DMS114 treated with DMSO at 0.1 percent for 48 hours (cell line): ENCODE results near the gene DNMT3A.
A peak's percentile ranks its signal among the peaks of the same experiment; 100 is the strongest.

Experiments
- DNase-seq: peaks from one replicate; lab custom pipeline; 2025; ENCODE audit not compliant: unreplicated experiment; lab: John Stamatoyannopoulos, UW

The DNMT3A gene

DNA sequence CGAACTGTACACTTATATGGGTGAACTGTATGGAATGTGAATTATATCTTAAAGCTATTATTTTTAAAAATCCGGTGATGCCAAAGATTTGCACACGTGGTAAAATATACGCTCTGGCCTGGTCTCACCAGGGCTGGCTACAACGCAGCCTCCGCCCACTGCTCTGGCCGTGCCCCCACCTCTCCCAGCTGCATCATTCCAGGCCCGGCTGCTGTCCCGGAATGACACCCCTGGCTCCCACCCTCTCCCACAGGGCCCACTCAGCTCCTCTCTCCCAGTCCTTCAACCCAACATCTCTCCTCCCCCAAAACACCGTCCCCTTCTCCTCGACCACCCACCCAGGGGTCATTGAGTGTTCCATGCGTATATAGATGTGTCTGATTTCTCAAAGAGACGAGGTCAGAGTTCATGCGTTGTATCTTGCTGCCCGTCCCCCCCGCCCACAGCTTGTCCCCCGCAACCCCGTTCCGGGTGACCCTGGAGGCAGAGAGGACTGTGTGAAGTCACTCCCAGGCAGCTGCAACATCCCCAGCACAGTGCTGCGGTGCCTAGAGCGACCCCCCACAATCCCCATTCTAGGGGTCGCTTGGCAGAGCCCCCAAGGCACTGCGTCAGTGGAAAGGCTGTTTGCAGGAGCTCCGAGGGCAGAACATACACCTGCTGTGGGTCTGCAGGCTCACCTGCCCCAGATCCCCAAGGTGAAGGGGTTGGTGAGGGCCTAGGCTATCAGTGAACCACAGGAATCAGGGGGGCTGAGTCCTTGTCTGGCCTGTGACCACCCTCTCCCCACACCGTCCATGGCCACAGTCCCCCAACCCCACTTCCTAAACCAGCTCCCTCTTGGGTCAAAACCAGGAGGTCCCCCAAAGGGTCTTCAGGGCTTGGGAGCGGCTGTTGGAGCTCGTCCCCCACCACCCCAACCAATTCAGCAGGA is 13.3 kb downstream of the DNMT3A start:
- no peak for DNase-seq

DNA sequence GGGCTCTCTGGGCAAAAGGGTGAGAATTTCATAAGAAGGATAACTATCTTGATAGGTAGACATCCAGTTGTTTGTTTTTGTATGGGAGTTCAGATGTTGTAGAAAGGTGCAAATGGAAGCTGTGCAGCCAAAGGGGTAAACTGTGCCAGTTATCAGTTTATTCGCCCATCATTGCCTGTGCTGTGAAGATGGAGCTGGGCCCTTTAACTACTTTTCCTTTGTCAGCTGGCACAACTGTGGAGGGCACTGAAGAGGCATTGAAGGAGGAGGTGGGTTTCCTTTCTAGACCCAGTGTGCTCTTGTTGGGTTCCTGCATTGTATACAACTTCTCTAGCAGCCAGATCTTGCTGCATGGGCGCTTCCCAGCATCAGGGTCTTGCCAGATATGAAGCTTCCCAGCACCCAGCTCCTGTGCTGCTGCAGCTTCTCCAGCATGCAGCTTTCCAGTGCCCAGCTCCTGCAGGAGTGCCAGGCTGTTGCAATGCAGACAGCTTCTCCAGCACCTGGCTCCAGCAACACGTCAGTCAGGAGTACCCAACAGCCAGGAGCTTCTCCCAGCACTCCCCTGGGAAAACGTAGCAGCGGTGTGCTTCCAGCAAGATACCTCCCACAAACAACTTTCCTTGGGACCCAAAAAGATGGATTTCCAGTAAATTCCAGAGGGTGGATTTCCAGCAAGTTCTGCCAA is 15.3 kb downstream of the DNMT3A start:
- DNase-seq, result no peak

DNA sequence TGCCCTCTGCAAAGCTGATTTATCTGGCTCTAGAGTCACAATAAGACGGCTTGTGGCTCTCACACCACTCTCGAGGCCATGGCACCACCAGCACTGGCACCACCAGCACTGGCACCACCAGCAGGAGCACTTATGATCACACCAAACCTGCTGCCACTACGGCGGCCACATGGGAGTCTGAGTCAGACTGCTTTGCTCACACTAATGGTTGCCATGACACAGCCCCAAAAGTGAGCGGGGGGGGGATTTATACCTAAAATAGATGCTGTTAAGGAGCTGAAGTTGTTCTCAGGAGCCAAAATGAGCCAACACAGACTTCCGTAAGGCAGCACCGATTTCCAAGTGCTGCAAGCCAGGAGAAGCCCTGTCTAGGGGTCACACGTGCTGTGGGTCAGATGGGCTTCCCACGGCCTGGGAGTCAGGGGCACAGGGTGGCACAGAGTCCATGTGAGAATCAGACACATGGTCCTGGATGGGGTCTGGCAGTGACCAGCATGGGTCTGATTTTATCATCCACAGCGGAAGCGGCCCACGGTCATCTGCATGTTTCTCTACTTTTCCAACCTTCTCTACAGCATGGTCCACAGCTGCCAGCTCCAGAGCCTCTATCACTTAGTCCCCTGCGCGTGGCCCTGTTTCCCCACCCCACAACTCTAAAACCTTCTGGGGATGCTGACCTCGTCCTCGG is 16.7 kb downstream of the DNMT3A start:
- no peak for DNase-seq

DNA sequence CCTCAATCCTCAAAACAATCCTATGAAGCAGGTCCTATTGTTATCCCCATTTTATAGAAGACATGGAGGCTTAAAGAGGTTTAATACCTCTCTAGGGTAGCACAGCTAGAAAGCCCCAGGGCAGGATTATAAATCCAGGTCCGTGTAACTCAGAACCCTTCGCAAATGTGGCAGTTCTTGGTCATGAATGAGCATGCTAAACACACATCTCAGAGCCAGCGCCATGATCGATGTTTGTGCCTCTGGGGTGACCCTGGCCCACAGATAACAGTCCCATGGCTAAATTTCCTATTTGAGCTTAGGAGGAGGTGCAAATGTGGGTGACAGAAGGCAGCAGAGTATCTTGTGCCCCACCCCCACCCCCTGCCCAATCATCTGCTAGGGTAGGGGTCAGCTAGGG is 17.5 kb downstream of the DNMT3A start:
- no peak for DNase-seq

DNA sequence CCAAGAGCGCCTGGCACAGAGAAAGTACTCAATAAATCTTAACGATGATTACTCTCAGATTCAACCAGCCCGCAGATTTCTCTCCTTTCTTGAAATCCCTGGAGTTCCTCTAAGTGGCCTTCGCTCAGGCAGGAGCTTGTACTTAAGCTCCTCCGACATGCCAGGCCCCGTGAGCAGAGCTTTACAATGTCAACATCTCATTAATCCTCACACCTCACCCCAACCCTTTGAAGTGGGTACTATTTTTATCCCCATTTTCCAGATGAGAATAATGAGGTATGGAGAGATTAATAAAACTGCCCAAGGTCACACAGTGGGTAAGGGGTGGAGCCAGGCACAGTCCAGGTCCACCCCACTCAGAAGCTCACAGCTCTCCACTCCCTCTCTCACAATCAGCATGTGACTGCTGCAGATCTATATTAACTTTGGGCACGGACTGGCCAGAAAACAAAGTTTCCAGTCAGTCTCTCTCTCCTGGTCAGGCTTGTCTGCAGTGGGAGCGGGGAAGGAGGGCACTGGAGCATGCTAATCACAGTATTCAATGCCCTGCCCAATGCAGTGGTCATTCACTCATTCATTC is 18.0 kb downstream of the DNMT3A start:
- no peak for DNase-seq

DNA sequence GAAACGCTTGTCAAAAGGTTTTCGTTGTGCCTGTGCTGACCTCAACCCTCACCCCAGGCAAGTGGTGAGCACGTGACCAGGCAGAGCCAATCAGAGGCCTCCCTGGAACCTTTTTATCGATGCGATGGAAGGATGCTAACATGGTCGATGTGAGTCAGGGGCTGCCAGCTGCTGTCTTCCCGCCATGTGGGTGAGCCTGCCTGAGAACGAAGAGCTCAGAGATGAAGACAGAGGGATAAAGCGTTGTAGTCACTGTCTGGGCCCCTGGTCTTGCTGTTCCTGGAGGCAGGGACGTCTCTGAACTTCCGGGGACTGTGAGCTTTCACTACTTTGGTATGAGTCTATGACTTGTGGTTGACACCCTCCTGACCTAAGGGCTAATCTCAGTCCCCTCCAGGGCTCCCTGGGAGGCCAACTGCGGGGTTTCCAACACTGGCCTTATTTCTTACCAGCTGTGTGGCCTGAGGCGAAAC is 18.6 kb downstream of the DNMT3A start:
- DNase-seq, result no peak

DNA sequence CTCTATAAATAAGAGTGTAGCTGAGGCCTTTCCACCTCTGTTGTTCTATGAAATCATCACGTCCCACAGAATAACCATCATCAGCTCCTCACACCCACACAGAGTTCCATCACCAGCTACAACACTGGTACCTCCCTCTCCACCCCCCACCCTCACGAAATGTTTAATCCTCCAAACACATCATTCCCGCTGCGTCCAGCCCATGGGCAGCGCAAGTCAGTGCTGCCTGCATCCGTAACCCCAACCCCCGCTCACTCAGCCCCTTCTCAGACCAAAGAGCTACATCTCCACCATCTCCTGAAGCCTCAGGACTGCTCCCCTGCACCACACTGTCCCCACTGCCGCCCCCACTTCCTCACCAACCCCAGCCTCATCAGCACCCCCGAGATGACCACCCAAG is 19.4 kb downstream of the DNMT3A start:
- DNase-seq, result no peak

DNA sequence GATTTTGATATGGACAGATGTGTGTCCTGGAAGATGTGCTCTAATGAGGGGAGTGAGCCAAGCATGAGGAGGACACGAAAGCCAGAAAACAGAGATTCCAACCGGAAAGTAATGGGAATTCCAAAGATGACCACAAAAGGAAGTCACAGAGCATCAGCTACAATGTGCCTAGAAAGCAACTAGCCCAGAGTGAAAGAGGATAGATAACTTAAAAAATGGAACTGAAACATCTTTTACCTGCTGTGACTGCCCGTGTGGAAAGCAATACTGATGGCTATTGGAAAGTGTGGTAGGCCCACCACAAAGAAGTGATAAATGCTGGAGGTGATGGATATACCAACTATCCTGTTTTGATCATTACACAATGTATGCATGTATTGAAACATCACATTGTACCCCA is 21.6 kb downstream of the DNMT3A start:
- DNase-seq, result no peak

DNA sequence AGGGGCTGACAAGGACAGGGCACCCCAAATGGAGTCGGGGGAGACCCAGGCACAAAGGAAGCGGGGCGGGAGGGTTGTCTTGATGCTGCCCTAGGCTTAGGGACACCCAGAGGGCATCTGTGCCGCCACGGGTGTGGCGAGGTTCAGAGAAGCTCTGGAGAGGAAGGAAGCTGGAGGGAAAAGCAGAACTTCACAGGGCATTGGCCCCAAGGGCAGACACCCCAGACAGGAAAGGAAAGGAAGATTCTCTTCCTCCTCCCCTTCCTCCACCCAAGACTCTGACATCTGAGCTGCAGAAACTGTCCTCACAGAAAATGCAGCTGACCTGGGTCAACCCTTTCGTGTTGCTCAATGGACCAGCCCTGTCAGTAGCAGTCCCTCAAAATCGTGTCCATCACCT is 25.6 kb downstream of the DNMT3A start:
- no peak for DNase-seq

DNA sequence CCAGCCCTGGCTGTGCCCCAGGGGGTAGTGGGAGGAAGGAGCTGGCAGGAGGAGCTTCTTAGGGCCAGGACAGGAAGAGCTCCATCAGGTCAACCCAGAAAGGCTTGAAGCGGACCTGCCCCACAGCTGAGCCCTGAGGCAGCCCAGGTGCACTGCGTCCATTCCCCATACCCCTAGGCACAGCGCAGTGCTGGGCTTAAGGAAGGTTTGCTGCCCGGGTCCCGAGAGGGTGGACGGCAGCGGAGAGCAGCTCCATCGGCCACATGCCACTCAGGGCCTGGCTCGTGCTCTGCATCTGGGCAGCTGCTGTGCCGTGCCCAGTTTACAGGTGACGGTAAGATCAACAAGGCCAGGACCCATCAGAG is 26.4 kb downstream of the DNMT3A start:
- DNase-seq, result no peak

DNA sequence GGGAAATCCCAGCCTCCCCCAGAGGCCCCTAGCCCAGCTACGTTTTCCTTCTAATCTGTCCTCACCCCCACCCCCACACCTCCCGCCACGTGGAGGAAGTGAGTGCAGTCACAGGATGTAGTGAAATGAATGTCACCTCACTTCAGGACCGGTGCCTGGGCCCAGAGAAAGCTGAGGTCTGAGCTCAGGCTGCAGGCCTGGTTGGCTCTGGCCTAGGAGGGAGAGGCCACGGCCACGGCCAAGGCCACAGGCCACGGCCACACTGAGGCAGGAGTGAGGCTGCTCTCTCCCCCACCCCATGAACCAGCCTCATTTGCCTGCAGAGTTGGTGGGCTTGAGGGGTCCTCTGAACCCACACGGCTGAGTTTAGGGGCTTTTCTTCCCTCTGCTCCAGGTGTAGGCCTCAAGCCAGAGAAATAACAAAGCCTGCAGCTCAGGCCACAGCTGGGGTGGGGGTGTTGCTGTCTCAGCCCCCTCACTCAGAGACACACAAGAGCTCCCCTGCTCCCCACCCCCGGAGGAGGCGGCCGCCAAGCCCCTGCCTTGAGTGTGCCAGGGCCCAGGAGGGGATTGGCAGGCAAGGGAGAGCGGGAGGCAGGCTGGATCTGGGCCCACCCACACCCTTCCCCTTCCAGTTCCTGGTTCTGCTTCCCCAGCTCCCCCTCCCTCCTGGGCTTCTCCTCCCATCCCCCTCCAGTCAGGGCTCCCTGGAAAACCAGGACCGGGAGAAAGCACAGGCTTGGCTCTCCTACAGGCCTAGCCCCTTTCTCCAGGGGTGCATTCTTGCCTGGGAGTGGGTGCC is 27.0 kb downstream of the DNMT3A start:
- no peak for DNase-seq

DNA sequence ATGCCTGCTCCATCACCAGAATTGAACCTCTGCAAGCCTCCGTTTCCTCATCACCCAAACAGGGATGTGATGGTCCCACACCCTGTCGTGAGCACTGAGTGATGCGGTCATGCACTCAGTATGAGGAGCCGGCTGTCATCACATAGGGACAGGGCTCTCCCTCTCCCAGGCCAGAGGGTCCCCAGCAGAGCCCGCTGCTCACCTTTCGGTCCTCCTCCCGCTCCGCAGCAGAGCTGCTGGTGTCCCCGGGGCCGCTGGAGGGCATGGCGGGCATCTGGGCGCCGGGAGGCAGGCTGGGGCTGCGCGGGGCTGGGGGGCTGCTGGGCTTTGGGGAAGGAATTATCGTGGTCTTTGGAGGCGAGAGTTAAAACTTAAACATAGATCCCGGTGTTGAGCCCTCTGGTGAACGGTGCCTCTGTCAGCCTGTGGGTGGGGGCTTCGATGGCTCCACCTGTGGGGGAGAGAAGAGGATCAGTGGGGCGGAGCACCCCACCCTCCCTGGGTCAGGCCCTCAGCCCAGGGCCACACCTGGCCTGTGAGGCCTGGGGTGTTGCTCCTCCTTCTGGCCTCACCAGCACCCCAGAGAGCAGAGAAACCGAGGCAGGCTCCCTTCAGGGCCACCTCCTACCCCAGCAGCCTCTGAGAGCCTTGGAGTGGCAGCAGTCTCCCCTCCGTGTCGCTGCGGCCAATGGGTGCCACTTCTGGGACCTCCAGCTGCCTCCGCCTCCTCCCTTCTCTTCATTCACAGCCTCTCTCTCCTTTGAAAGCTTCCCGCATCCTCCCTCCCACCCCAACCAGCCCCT is 27.8 kb downstream of the DNMT3A start:
- DNase-seq, result no peak

DNA sequence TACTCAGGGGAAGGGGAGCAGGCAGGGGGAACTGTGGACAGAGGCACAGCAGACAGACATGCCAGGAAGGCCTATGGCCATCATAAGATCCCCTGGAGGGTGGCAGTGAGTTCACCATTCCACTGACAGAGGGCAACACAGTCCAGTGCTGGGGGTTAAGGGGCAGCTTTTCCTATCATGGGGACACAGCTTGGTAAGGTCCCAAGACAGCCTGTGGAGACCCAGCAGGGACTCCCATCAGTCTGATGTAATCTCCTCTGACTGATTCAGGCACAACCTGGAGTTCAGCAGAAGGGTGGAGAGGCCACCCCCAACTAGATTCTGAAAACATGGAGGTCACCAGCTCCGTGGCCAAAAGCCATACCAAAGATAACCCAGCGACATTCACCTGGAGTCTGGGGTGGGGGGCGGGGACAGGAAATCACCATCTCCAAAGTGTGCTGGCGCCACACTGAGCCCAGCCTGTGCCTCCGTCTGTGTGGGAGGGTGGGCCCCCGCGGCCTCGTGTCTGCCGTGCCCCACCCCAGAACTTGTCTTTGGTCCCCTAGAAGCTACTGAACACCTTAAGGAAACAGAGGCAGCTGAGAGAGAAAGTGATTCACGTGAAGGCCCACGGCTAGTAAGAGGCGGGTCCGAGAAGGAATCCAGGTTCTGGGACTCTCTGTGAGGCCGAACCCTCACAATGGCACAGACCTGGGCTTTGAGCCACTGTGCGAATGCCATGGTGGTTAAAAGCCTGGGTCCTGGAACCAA is 28.6 kb downstream of the DNMT3A start:
- DNase-seq, result no peak

DNA sequence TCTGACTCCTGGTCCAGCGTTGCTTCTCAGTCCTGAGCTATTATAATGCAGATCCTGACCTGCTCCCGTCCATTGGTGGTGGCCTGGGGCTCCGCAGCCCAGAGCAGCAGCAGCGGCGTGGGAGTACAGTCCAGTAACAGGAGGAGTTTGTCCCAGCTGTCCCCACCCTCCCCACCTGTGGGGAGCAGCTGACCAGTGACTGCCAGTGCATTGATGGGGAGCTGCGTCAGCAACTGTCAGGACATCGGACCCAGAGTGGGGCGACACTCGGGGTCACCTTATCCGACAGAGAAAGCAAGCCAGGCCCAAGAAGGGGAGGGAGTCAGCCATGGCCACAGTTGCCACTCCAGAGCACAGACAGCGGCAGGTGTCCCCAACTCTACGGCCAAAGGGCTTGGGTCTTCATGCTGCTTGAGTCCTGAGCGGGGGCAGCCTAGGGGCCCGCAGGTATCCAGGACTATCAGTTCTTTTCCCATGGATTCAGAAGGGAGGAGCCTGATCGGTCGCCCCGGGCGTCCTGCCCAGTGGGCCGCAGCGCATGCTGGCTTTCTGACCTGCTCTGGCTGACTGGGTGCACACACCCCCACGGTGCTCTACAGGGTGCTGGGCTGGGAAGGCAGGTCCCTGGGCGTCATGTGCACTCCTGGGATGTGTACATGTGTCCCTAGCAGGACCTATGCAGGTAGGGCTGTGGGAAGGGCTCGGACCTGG is 29.7 kb downstream of the DNMT3A start:
- DNase-seq, result no peak

DNA sequence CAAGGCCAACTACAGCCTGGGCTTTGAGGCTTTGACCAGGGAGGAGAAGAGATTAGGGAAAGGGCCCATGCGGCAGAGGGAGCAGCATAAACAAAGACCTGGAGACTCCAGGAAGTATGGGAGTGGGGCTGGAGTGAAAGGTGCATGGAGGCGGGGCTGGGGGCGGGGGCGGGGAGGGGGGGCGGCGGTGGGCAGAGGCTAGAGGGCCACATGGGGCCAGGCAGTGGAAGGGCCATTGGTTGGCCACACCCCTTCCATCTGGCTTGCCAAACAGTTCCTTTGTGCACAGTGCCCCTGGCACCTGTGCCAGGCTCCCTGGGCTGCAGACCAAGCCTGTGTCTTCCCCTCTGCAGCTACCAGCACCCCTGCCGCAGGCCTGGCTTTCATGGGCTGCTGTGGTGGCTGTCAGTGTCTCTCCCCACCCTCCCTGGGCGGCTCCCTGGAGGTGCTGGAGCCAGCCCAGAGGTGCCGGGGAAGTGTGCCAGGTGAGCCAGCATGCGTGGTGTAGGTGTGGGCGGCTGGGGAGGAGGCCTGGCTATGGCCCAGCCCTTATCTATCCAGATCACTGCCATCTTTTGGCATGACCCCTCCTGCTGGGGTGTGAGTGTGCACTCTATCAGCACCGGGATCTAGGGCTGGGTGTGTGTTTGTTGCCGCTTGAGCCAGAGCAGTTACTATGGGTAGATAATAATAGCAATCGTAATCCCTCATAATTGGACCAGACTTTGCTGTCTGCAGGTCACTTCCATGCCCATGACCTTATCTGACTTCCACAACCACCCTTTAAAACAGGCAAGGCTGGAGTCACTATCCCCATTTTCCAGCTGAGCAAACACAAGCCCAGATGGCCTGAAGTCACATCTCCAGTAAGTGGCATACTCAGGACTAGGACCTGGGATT is 30.5 kb downstream of the DNMT3A start:
- DNase-seq, result no peak

DNA sequence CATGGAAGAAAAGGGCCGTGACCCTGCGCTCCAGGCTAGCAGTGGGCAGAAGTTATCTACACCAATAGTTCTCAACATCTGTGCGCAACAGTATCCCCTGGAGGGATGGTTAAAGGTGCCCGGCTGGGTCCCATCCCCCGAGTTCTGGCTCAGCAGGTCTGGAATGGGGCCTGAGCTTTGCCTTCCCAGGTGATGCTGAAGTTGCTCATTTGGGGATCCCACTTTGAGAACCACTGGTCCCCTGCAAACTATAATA is 31.1 kb downstream of the DNMT3A start:
- no peak for DNase-seq

DNA sequence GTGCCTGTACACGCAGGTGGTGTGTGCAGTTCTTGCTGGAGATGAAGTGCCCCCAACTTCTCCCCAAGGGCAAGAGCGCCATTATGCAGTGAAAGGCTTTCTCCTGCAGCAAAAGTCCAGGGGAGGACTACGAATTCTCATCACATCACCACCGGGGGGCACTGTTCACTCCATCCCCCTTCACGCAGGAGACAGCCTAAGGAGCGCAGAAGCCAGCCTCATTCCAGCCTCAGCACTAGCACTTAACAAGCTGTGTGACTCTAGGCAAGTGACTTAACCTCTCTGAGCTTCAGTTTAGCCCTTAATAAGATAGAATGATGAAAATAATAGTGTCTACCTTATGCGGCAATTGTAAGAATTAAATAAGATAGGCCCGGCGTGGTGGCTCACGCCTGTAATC is 32.3 kb downstream of the DNMT3A start:
- peak; percentile 43 for DNase-seq

DNA sequence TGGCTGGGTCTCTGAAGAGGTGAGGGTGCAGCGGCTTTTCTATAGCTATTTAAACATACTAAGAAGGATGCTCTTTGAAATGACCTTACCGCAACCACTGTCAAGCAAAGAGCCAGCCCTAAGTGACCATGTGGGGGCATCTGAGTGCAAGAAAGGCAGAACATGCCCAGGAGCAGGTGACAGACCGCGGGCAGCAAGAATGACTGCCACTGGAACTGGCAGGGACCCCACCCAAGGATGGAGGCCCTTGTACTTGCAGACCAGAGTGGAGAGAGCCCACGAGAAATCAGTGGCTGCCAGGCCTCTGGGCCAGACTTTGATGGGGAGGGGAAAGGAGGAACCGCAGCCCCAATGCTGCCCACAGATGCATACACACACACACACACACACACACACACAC is 33.1 kb downstream of the DNMT3A start:
- no peak for DNase-seq
